Activated T-cell treated with anti-CD3 and anti-CD28 coated beads, Interleukin-2, amount 50 U/mL, for 4 hours (primary cell): ENCODE measurements around the gene NCAPD3. TPM values are rescaled to one million over a fixed set of nuclear protein-coding genes. Genes with fewer than 3 reads are reported as not detected.
"Not testable (repeated sequence)": the region's sequence is repeated elsewhere in the genome, so short reads cannot be mapped to it uniquely, and the experiment has no call there.

Experiments
- ATAC-seq, 2 donors: fragments of 200-7000 bp; cut with Tn5 transposase; one replicate each; pipeline ENCODE4 v1.10.0; 2021
- DNase-seq: peaks from one replicate; pipeline ENCODE4 v3.0.0-alpha.2; 2020
- H3K27me3 Mint-ChIP-seq: one replicate; pipeline ENCODE4 v1.8.0; 2021; ENCODE audit warnings: low read depth, mixed read lengths
- H3K36me3 Mint-ChIP-seq: one replicate; pipeline ENCODE4 v1.8.0; 2022; ENCODE audit warnings: mixed read lengths; ENCODE audit not compliant: insufficient read depth
- H3K4me1 Mint-ChIP-seq: one replicate; pipeline ENCODE4 v1.8.0; 2021; ENCODE audit warnings: low read depth, mixed read lengths
- H3K4me3 Mint-ChIP-seq: one replicate; pipeline ENCODE4 v1.8.0; 2021; ENCODE audit warnings: mild to moderate bottlenecking, moderate library complexity, mixed read lengths
- H3K9me3 Mint-ChIP-seq: one replicate; pipeline ENCODE4 v1.8.0; 2021; ENCODE audit warnings: mixed read lengths
- total RNA-seq, 3 donors: library from RNA; stranded (reverse); gene quantifications; one replicate each; pipeline ENCODE4 v1.2.1, GENCODE V29; 2021

Gene NCAPD3
- total RNA-seq, 3 donors from 2014 or later, result 54.1 to 67.2 (median 56.8) TPM

- peaks cover 13% of the 10 kb centered on the region for H3K4me1 Mint-ChIP-seq
- no peak for ATAC-seq
- H3K4me3 Mint-ChIP-seq, result no peak overlapping the region
- DNase-seq, result no peak
- no peaks in the 10 kb centered on the region for H3K9me3 Mint-ChIP-seq
- peaks cover 23% of the 10 kb centered on the region for H3K36me3 Mint-ChIP-seq
- no peaks in the 10 kb centered on the region for H3K27me3 Mint-ChIP-seq
Observed at GRCh38 chr11:134258577-134258976, 34.8 kb upstream of the NCAPD3 start.

GRCh38 chr11:134257101-134257500 lies 33.3 kb upstream of the NCAPD3 start:
- no peak for ATAC-seq
- Mint-ChIP-seq H3K4me3 (no peak overlapping the region), H3K4me1 (peaks cover 21% of the 10 kb centered on the region), H3K27me3 (no peaks in the 10 kb centered on the region), H3K9me3 (no peaks in the 10 kb centered on the region), H3K36me3 (peaks cover 21% of the 10 kb centered on the region)
- no peak for DNase-seq

- not testable (repeated sequence) for ATAC-seq, H3K27me3 Mint-ChIP-seq, H3K9me3 Mint-ChIP-seq, H3K4me3 Mint-ChIP-seq, DNase-seq
- Mint-ChIP-seq H3K4me1 (peaks cover 28% of the 10 kb centered on the region), H3K36me3 (peaks cover 15% of the 10 kb centered on the region)
Observed at GRCh38 chr11:134255184-134255561, 31.4 kb upstream of the NCAPD3 start.

GRCh38 chr11:134254433-134255183 lies 30.8 kb upstream of the NCAPD3 start:
- peak overlapping the region; percentile 96 for H3K4me3 Mint-ChIP-seq
- no peaks in the 10 kb centered on the region for H3K9me3 Mint-ChIP-seq
- peaks cover 28% of the 10 kb centered on the region for H3K4me1 Mint-ChIP-seq
- peaks cover 11% of the 10 kb centered on the region for H3K36me3 Mint-ChIP-seq
- H3K27me3 Mint-ChIP-seq, result no peaks in the 10 kb centered on the region
- DNase-seq (no peak), ATAC-seq (no peak)

- H3K36me3 Mint-ChIP-seq, result peaks cover 14% of the 10 kb centered on the region
- H3K4me3 Mint-ChIP-seq, result peak within 1 kb of the TSS; percentile 96
- DNase-seq (peak; percentile 93), ATAC-seq (peak; percentile 99)
- no peaks in the 10 kb centered on the region for H3K9me3 Mint-ChIP-seq
- H3K27me3 Mint-ChIP-seq, result no peaks in the 10 kb centered on the region
- peaks cover 33% of the 10 kb centered on the region for H3K4me1 Mint-ChIP-seq
Observed at GRCh38 chr11:134253188-134253993, 29.6 kb upstream of the NCAPD3 start, which contains the start of the genes ACAD8 and THYN1. Gene ACAD8 (plus strand): TSS chr11:134253568. CDS start chr11:134253601, 33 bp downstream. Gene THYN1 (minus strand): TSS chr11:134253352. CDS start chr11:134252882, 470 bp downstream.

DNA sequence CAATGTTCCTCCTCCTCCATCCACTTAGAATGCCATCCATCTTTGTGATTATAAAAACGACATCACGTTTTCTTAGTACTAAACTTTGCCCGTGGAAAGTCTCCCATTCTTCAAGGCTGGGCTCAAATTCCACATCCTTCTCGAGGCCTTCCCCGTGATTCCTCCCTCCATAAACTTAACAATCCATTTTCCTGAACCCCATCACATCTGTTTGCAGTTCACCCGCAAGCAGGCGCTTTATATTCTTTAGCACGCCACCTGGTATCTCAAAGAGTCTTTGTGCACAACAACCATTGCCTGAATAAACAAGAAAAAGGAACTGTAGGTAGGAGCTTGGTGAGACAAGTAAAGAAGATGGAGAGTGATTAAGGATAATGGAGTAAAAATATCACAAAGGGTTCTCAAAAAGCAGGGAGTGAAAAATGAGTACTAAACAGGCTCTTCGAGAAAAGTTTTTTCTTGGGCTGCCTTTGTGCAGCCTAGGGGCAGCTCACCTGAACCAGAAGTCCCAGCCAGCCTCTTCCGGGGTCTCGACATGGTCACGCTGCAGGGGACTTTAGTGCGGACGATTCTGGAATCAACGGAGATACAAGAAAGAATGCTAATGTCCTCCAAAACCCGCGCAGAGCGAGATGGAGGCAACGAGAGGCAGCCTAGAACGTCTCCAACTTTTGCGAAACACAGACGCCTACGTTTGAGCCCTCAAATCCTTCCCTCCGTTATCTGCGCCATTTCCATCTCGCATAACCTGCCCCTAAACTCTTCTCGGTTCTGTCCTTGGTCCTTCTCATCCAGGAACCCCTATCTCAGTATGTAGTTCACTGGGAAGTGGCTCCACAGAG lies 28.8 kb upstream of the NCAPD3 start:
- H3K9me3 Mint-ChIP-seq, result no peaks in the 10 kb centered on the region
- H3K27me3 Mint-ChIP-seq, result no peaks in the 10 kb centered on the region
- H3K4me1 Mint-ChIP-seq, result peaks cover 33% of the 10 kb centered on the region
- ATAC-seq (peak; percentile 27 to 30), DNase-seq (no peak)
- peak overlapping the region; percentile 96 for H3K4me3 Mint-ChIP-seq
- peaks cover 18% of the 10 kb centered on the region for H3K36me3 Mint-ChIP-seq

- Mint-ChIP-seq H3K9me3 (no peaks in the 10 kb centered on the region), H3K27me3 (no peaks in the 10 kb centered on the region), H3K36me3 (peaks cover 26% of the 10 kb centered on the region), H3K4me1 (peaks cover 32% of the 10 kb centered on the region), H3K4me3 (no peak overlapping the region)
- no peak for ATAC-seq
- no peak for DNase-seq
Observed at GRCh38 chr11:134250675-134251074, 26.9 kb upstream of the NCAPD3 start.

DNA sequence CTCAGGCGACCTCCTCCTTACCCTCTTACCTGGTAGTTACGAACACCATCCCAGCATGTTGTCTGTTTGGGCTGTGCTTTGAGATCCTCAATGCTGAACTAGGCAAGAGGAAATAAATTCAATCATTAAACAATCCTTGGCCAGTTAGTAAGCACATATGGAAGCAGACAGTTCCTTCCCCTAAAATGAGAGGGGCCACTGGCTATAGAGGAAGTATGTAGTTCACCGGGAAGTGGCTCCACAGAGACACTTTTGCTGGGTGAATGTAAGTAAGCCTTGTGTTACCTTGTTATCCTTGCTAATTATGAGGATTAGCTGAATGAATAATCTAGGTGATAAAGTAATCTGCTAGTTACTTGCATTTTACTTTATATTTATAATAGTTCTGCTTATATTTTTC lies 26.5 kb upstream of the NCAPD3 start:
- Mint-ChIP-seq H3K4me1 (peaks cover 31% of the 10 kb centered on the region), H3K27me3 (no peaks in the 10 kb centered on the region), H3K9me3 (no peaks in the 10 kb centered on the region), H3K36me3 (peaks cover 26% of the 10 kb centered on the region), H3K4me3 (no peak overlapping the region)
- ATAC-seq (no peak), DNase-seq (no peak)

- Mint-ChIP-seq H3K4me3 (no peak overlapping the region), H3K4me1 (peaks cover 21% of the 10 kb centered on the region), H3K36me3 (peaks cover 33% of the 10 kb centered on the region), H3K9me3 (no peaks in the 10 kb centered on the region), H3K27me3 (no peaks in the 10 kb centered on the region)
- ATAC-seq (peak; percentile 4 to 9), DNase-seq (no peak)
Observed at GRCh38 chr11:134248910-134249480, 25.2 kb upstream of the NCAPD3 start.

GRCh38 chr11:134246678-134247077 lies 22.9 kb upstream of the NCAPD3 start:
- ATAC-seq (no peak), DNase-seq (no peak)
- Mint-ChIP-seq H3K9me3 (no peaks in the 10 kb centered on the region), H3K4me3 (no peak overlapping the region), H3K27me3 (no peaks in the 10 kb centered on the region), H3K4me1 (peaks cover 8% of the 10 kb centered on the region), H3K36me3 (peaks cover 42% of the 10 kb centered on the region)

GRCh38 chr11:134246100-134246499 lies 22.3 kb upstream of the NCAPD3 start:
- Mint-ChIP-seq H3K36me3 (peaks cover 42% of the 10 kb centered on the region), H3K9me3 (no peaks in the 10 kb centered on the region), H3K4me3 (no peak overlapping the region), H3K27me3 (no peaks in the 10 kb centered on the region), H3K4me1 (peaks cover 6% of the 10 kb centered on the region)
- DNase-seq (no peak), ATAC-seq (no peak)

- Mint-ChIP-seq H3K4me1 (peaks cover 6% of the 10 kb centered on the region), H3K36me3 (peaks cover 42% of the 10 kb centered on the region)
Observed at GRCh38 chr11:134245434-134245833, 21.7 kb upstream of the NCAPD3 start.

DNA sequence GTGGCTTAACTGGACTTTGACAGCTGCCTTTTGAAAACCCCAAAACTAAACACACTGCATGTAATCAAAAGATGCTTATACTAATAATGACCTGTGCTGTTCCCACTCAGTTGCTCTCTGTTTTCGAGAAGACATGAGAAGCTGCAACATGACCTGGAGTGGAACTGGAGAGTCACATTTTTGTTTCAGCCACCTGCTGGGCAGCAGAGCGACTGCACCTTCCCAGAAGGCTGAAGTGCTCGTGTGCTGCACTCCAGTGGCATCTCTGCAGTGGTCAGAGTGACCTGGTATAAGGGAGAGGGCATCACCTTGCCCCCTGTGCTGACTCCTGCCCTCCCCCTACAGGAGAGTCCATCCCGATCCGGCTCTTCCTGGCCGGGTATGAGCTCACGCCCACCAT lies 20.8 kb upstream of the NCAPD3 start:
- DNase-seq, result no peak
- Mint-ChIP-seq H3K9me3 (no peaks in the 10 kb centered on the region), H3K36me3 (peaks cover 47% of the 10 kb centered on the region), H3K27me3 (no peaks in the 10 kb centered on the region), H3K4me1 (peaks cover 6% of the 10 kb centered on the region), H3K4me3 (no peak overlapping the region)
- peak in 1 of 2 donors; percentile 40 for ATAC-seq

More at GRCh38 chr11:134245434-134245833, 21.7 kb upstream of the NCAPD3 start:
- Mint-ChIP-seq H3K4me3 (no peak overlapping the region), H3K9me3 (no peaks in the 10 kb centered on the region), H3K27me3 (no peaks in the 10 kb centered on the region)
- ATAC-seq (no peak), DNase-seq (no peak)

- H3K27me3 Mint-ChIP-seq, result no peaks in the 10 kb centered on the region
- DNase-seq, result no peak
- ATAC-seq, result no peak
- peaks cover 47% of the 10 kb centered on the region for H3K36me3 Mint-ChIP-seq
- peaks cover under 1% of the 10 kb centered on the region for H3K4me1 Mint-ChIP-seq
- no peaks in the 10 kb centered on the region for H3K9me3 Mint-ChIP-seq
- no peak overlapping the region for H3K4me3 Mint-ChIP-seq
Observed at GRCh38 chr11:134243913-134244312, 20.1 kb upstream of the NCAPD3 start.
